ENCODE measurements around the gene HDAC1.
"Not testable (repeated sequence)": the region's sequence is repeated elsewhere in the genome, so short reads cannot be mapped to it uniquely, and the experiment has no call there.

Gene HDAC1

GRCh38 chr1:32341971-32342370, 50.1 kb downstream of the HDAC1 start:
- Mint-ChIP-seq H3K4me3 (no peak overlapping the region), H3K27ac (no peak overlapping the region), H3K27me3 (no peaks in the 10 kb centered on the region), H3K9me3 (ENCODE audit: low read depth) (no peaks in the 10 kb centered on the region), H3K4me1 (ENCODE audit: low read depth) (peaks cover 47% of the 10 kb centered on the region), H3K36me3 (no peaks in the 10 kb centered on the region)

GRCh38 chr1:32342704-32343103, 50.8 kb downstream of the HDAC1 start:
- H3K36me3 Mint-ChIP-seq = no peaks in the 10 kb centered on the region
- no peaks in the 10 kb centered on the region for H3K9me3 Mint-ChIP-seq (ENCODE audit: low read depth)
- no peak overlapping the region for H3K27ac Mint-ChIP-seq
- H3K4me3 Mint-ChIP-seq = no peak overlapping the region
- peaks cover 40% of the 10 kb centered on the region for H3K4me1 Mint-ChIP-seq (ENCODE audit: low read depth)
- no peaks in the 10 kb centered on the region for H3K27me3 Mint-ChIP-seq

- H3K4me1 Mint-ChIP-seq (ENCODE audit: low read depth) = peaks cover 44% of the 10 kb centered on the region
- no peaks in the 10 kb centered on the region for H3K9me3 Mint-ChIP-seq (ENCODE audit: low read depth)
- no peak overlapping the region for H3K27ac Mint-ChIP-seq
- no peaks in the 10 kb centered on the region for H3K27me3 Mint-ChIP-seq
- no peaks in the 10 kb centered on the region for H3K36me3 Mint-ChIP-seq
- H3K4me3 Mint-ChIP-seq = no peak overlapping the region
These were observed 53.5 kb downstream of the HDAC1 start for GRCh38 chr1:32345289-32345827.

- no peaks in the 10 kb centered on the region for H3K9me3 Mint-ChIP-seq (ENCODE audit: low read depth)
- no peaks in the 10 kb centered on the region for H3K36me3 Mint-ChIP-seq
- peaks cover 49% of the 10 kb centered on the region for H3K4me1 Mint-ChIP-seq (ENCODE audit: low read depth)
- no peak overlapping the region for H3K4me3 Mint-ChIP-seq
- no peaks in the 10 kb centered on the region for H3K27me3 Mint-ChIP-seq
- no peak overlapping the region for H3K27ac Mint-ChIP-seq
These were observed 54.8 kb downstream of the HDAC1 start for GRCh38 chr1:32346532-32347157.

GRCh38 chr1:32349211-32349708, 57.4 kb downstream of the HDAC1 start:
- Mint-ChIP-seq H3K9me3 (ENCODE audit: low read depth) (no peaks in the 10 kb centered on the region), H3K27ac (peak overlapping the region; percentile 34), H3K27me3 (no peaks in the 10 kb centered on the region), H3K4me1 (ENCODE audit: low read depth) (peaks cover 57% of the 10 kb centered on the region), H3K4me3 (peak overlapping the region; percentile 40), H3K36me3 (no peaks in the 10 kb centered on the region)

GRCh38 chr1:32350785-32351398, 59.0 kb downstream of the HDAC1 start:
- H3K4me3 Mint-ChIP-seq = peak overlapping the region; percentile 84
- H3K27me3 Mint-ChIP-seq = no peaks in the 10 kb centered on the region
- no peaks in the 10 kb centered on the region for H3K36me3 Mint-ChIP-seq
- H3K4me1 Mint-ChIP-seq (ENCODE audit: low read depth) = peaks cover 46% of the 10 kb centered on the region
- H3K27ac Mint-ChIP-seq = peak overlapping the region; percentile 58
- H3K9me3 Mint-ChIP-seq (ENCODE audit: low read depth) = no peaks in the 10 kb centered on the region

- Mint-ChIP-seq H3K27ac (peak overlapping the region; percentile 58), H3K4me1 (ENCODE audit: low read depth) (peaks cover 39% of the 10 kb centered on the region), H3K9me3 (ENCODE audit: low read depth) (no peaks in the 10 kb centered on the region), H3K27me3 (no peaks in the 10 kb centered on the region), H3K4me3 (peak overlapping the region; percentile 84), H3K36me3 (no peaks in the 10 kb centered on the region)
These were observed 59.7 kb downstream of the HDAC1 start for GRCh38 chr1:32351399-32352238.

GRCh38 chr1:32352239-32352745, 60.4 kb downstream of the HDAC1 start:
- peak overlapping the region; percentile 68 for H3K4me3 Mint-ChIP-seq
- no peaks in the 10 kb centered on the region for H3K36me3 Mint-ChIP-seq
- H3K9me3 Mint-ChIP-seq (ENCODE audit: low read depth) = no peaks in the 10 kb centered on the region
- peak overlapping the region; percentile 61 for H3K27ac Mint-ChIP-seq
- peaks cover 39% of the 10 kb centered on the region for H3K4me1 Mint-ChIP-seq (ENCODE audit: low read depth)
- H3K27me3 Mint-ChIP-seq = no peaks in the 10 kb centered on the region

GRCh38 chr1:32352831-32353383, 61.0 kb downstream of the HDAC1 start:
- H3K36me3 Mint-ChIP-seq = no peaks in the 10 kb centered on the region
- peak overlapping the region; percentile 68 for H3K4me3 Mint-ChIP-seq
- H3K27me3 Mint-ChIP-seq = no peaks in the 10 kb centered on the region
- H3K4me1 Mint-ChIP-seq (ENCODE audit: low read depth) = peaks cover 39% of the 10 kb centered on the region
- H3K27ac Mint-ChIP-seq = no peak overlapping the region
- H3K9me3 Mint-ChIP-seq (ENCODE audit: low read depth) = no peaks in the 10 kb centered on the region

GRCh38 chr1:32353431-32353830, 61.5 kb downstream of the HDAC1 start:
- Mint-ChIP-seq H3K4me1 (ENCODE audit: low read depth) (peaks cover 36% of the 10 kb centered on the region), H3K27me3 (no peaks in the 10 kb centered on the region), H3K4me3 (peak overlapping the region; percentile 27), H3K36me3 (no peaks in the 10 kb centered on the region), H3K27ac (no peak overlapping the region), H3K9me3 (ENCODE audit: low read depth) (no peaks in the 10 kb centered on the region)

GRCh38 chr1:32353886-32354570, 62.1 kb downstream of the HDAC1 start:
- Mint-ChIP-seq H3K27me3 (no peaks in the 10 kb centered on the region), H3K9me3 (ENCODE audit: low read depth) (no peaks in the 10 kb centered on the region), H3K36me3 (no peaks in the 10 kb centered on the region), H3K4me3 (peak overlapping the region; percentile 27), H3K4me1 (ENCODE audit: low read depth) (peaks cover 30% of the 10 kb centered on the region), H3K27ac (no peak overlapping the region)

GRCh38 chr1:32355778-32356177, 63.9 kb downstream of the HDAC1 start:
- H3K27ac Mint-ChIP-seq; H3K36me3 Mint-ChIP-seq; H3K4me3 Mint-ChIP-seq; H3K27me3 Mint-ChIP-seq; H3K9me3 Mint-ChIP-seq (ENCODE audit: low read depth): not testable (repeated sequence)
- H3K4me1 Mint-ChIP-seq (ENCODE audit: low read depth) = peaks cover 28% of the 10 kb centered on the region

- H3K27me3 Mint-ChIP-seq = no peaks in the 10 kb centered on the region
- H3K36me3 Mint-ChIP-seq = no peaks in the 10 kb centered on the region
- no peaks in the 10 kb centered on the region for H3K9me3 Mint-ChIP-seq (ENCODE audit: low read depth)
- H3K27ac Mint-ChIP-seq = no peak overlapping the region
- H3K4me3 Mint-ChIP-seq = no peak overlapping the region
- H3K4me1 Mint-ChIP-seq (ENCODE audit: low read depth) = peaks cover 31% of the 10 kb centered on the region
These were observed 64.6 kb downstream of the HDAC1 start for GRCh38 chr1:32356478-32356877.

- Mint-ChIP-seq H3K36me3 (no peaks in the 10 kb centered on the region), H3K27ac (no peak overlapping the region), H3K27me3 (no peaks in the 10 kb centered on the region), H3K4me1 (ENCODE audit: low read depth) (peaks cover 28% of the 10 kb centered on the region), H3K4me3 (no peak overlapping the region), H3K9me3 (ENCODE audit: low read depth) (no peaks in the 10 kb centered on the region)
These were observed 65.7 kb downstream of the HDAC1 start for GRCh38 chr1:32357614-32358013.

All from activated naive CD8-positive, alpha-beta T cell (primary cell).